Suprapubic skin (tissue), 3 donors: ENCODE measurements around the gene FAM89B.

ENCODE experiments used
- CTCF ChIP-seq, 2 donors: fragments of 200-600 bp in 1 of 2; fragments of 450-650 bp in 1 of 2; sonication (generic) in 1 of 2; IDR thresholded peaks; one replicate each; pipeline ENCODE4 v1.5.1; 2016 to 2019; ENCODE audit warnings: antibody characterized with exemption in 2 of 2, mild to moderate bottlenecking in 1 of 2, moderate library complexity in 1 of 2
- EP300 ChIP-seq: sonication (generic); formaldehyde crosslinking; IDR thresholded peaks from one replicate; pipeline ENCODE4 v1.6.1; 2017; ENCODE audit warnings: antibody characterized with exemption
- POLR2A ChIP-seq, 2 donors: fragments of 450-650 bp; IDR thresholded peaks; one replicate each; pipeline ENCODE4 v1.6.1; 2017; ENCODE audit warnings: antibody characterized with exemption in 2 of 2, mild to moderate bottlenecking in 2 of 2, moderate library complexity in 2 of 2

DNA sequence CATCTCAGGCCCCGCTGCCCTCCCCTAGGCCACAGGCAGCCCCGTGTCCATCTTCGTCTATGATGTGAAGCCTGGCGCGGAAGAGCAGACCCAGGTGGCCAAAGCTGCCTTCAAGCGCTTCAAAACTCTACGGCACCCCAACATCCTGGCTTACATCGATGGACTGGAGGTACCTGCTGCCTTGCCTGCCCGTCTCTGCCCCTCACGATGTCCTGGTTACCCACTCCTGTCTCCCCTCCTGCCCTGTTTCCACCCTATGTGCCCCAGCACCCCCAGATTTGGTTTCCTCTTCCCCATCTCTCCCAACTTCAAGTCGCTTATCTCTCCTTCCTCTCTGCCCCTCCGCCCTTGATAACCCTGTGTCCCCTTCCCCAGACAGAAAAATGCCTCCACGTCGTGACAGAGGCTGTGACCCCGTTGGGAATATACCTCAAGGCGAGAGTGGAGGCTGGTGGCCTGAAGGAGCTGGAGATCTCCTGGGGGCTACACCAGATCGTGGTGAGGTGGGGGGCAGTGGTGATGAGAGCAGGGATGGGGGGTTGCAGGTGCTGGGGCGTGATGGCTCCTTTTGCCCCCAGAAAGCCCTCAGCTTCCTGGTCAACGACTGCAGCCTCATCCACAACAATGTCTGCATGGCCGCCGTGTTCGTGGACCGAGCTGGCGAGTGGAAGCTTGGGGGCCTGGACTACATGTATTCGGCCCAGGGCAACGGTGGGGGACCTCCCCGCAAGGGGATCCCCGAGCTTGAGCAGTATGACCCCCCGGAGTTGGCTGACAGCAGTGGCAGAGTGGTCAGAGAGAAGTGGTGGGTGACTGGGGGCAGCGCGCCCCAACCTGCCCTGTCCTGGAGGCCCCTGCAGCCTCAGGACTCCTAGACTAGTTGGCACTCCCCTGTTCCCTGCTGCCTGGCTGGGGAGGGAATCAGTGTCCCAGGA lies 46.5 kb upstream of the FAM89B start:
- no peak for TF ChIP-seq POLR2A (IDR thresholded peaks at IDR 0.05)
- TF ChIP-seq CTCF (IDR thresholded peaks at IDR 0.05), result no peak
- no peak for TF ChIP-seq EP300
